Measurements from ENCODE around the gene LRRN2.
"Not testable (repeated sequence)": the region's sequence is repeated elsewhere in the genome, so short reads cannot be mapped to it uniquely, and the experiment has no call there.

The LRRN2 gene

GRCh38 chr1:204685236-204686006, at the start of gene LRRN2:
Gene LRRN2 (minus strand): TSS chr1:204685738. CDS start chr1:204619992, 65,746 bp downstream.
- DNase-seq, result no peak

GRCh38 chr1:204735042-204735441, 49.5 kb upstream of the LRRN2 start:
- DNase-seq, result no peak

GRCh38 chr1:204733869-204734596, 48.5 kb upstream of the LRRN2 start:
- DNase-seq, result no peak

GRCh38 chr1:204733289-204733688, 47.8 kb upstream of the LRRN2 start:
- no peak for DNase-seq

GRCh38 chr1:204731985-204732575, 46.5 kb upstream of the LRRN2 start:
- no peak for DNase-seq

GRCh38 chr1:204731509-204731908, 46.0 kb upstream of the LRRN2 start:
- DNase-seq, result no peak

- DNase-seq, result no peak
These were observed 45.4 kb upstream of the LRRN2 start for GRCh38 chr1:204730826-204731459.

GRCh38 chr1:204729516-204729915, 44.0 kb upstream of the LRRN2 start:
- DNase-seq, result no peak

- no peak for DNase-seq
These were observed 42.9 kb upstream of the LRRN2 start for GRCh38 chr1:204728456-204728855.

- no peak for DNase-seq
These were observed 42.5 kb upstream of the LRRN2 start for GRCh38 chr1:204728045-204728444.

GRCh38 chr1:204727438-204727837, 41.9 kb upstream of the LRRN2 start:
- not testable (repeated sequence) for DNase-seq

- peak; percentile 16 for DNase-seq
These were observed 40.9 kb upstream of the LRRN2 start for GRCh38 chr1:204726478-204726877.

GRCh38 chr1:204725821-204726448, 40.4 kb upstream of the LRRN2 start:
- no peak for DNase-seq

GRCh38 chr1:204723131-204723787, 37.7 kb upstream of the LRRN2 start:
- no peak for DNase-seq

GRCh38 chr1:204721373-204722055, 36.0 kb upstream of the LRRN2 start:
- no peak for DNase-seq

- no peak for DNase-seq
These were observed 31.1 kb upstream of the LRRN2 start for GRCh38 chr1:204716660-204717059.

- no peak for DNase-seq
These were observed 29.4 kb upstream of the LRRN2 start for GRCh38 chr1:204714861-204715511.

- no peak for DNase-seq
These were observed 28.8 kb upstream of the LRRN2 start for GRCh38 chr1:204714194-204714860.

GRCh38 chr1:204713541-204713940, 28.0 kb upstream of the LRRN2 start:
- DNase-seq, result no peak

- no peak for DNase-seq
These were observed 27.3 kb upstream of the LRRN2 start for GRCh38 chr1:204712708-204713430.
